Panc1 (cell line): Measurements from ENCODE around the gene CHST11. TPM values are rescaled to one million over a fixed set of nuclear protein-coding genes. Genes with fewer than 3 reads are reported as not detected.

ENCODE experiments used
- ATAC-seq: fragments of 200-7000 bp; cut with Tn5 transposase; 2 replicates; pipeline ENCODE4 v1.9.1; 2020; ENCODE audit warnings: mild to moderate bottlenecking, moderate library complexity
- BruUV-seq: library from RNA; stranded (reverse); fragments of 400-500 nt; replicated peaks from 2 replicates; lab custom pipeline; 2021; lab: Mats Ljungman, UMichigan
- CTCF ChIA-PET: fragments of 300-600 bp; sonication (Branson Sonifier 250); formaldehyde crosslinking; loops from one replicate; lab custom pipeline; 2022; ENCODE audit warnings: antibody characterized with exemption; lab: Charles Lee
- POLR2A ChIA-PET: fragments of 300-600 bp; sonication (Branson Sonifier 250); formaldehyde crosslinking; loops from one replicate; lab custom pipeline; 2022; ENCODE audit warnings: antibody characterized with exemption; lab: Charles Lee
- DNase-seq: peaks from one replicate; pipeline ENCODE4 v3.0.0-alpha.2; 2010; ENCODE audit warnings: low read depth, low spot score
- H3K27ac ChIP-seq: 2 replicates; pipeline ENCODE4 v1.5.1; 2011; ENCODE audit warnings: mild to moderate bottlenecking, low read length, inconsistent platforms
- H3K27me3 ChIP-seq: fragments of 200-500 bp; sonication (Bioruptor generic); 2 replicates; pipeline ENCODE4 v1.6.0; 2014; ENCODE audit warnings: low read length, inconsistent platforms; ENCODE audit not compliant: control insufficient read depth, insufficient read depth
- H3K36me3 ChIP-seq: fragments of 200-500 bp; sonication (Bioruptor generic); 2 replicates; pipeline ENCODE4 v1.5.1; 2014; ENCODE audit warnings: inconsistent platforms, mild to moderate bottlenecking, low read length, moderate library complexity; ENCODE audit not compliant: control insufficient read depth, insufficient read depth
- H3K4me1 ChIP-seq: 2 replicates; pipeline ENCODE4 v1.5.1; 2011; ENCODE audit warnings: inconsistent platforms, mild to moderate bottlenecking, low read length, moderate library complexity; ENCODE audit not compliant: control insufficient read depth, insufficient read depth
- H3K4me3 ChIP-seq, 2 experiments: 2 replicates each; pipeline ENCODE4 v1.5.1; 2011 to 2012; ENCODE audit warnings: low read depth in 2 of 2, low read length in 2 of 2, mild to moderate bottlenecking in 2 of 2, inconsistent platforms in 1 of 2, moderate library complexity in 1 of 2
- H3K9me3 ChIP-seq: fragments of 200-500 bp; sonication (Bioruptor generic); 2 replicates; pipeline ENCODE4 v1.5.1; 2014; ENCODE audit warnings: low read depth, mild to moderate bottlenecking, inconsistent platforms, low read length, moderate library complexity; ENCODE audit not compliant: control insufficient read depth, insufficient read depth
- POLR2AphosphoS5 ChIP-seq: IDR thresholded peaks from 2 replicates; pipeline ENCODE4 v1.6.1; 2012; ENCODE audit warnings: mild to moderate bottlenecking, low read depth, low read length, moderate library complexity
- SIN3A ChIP-seq: IDR thresholded peaks from 2 replicates; pipeline ENCODE4 v1.6.1; 2012; ENCODE audit warnings: low read depth, mild to moderate bottlenecking, low read length, moderate library complexity, borderline replicate concordance; ENCODE audit not compliant: insufficient read depth
- TCF7L2 ChIP-seq: IDR thresholded peaks from 2 replicates; pipeline ENCODE4 v1.6.1; 2011; ENCODE audit warnings: mild to moderate bottlenecking, low read depth, low read length, inconsistent platforms
- in situ Hi-C: cut with HindIII; loops from 2 replicates; pipeline ENCODE4 v1.10.0; 2016; ENCODE audit warnings: low sequenced_read_pairs, low pct_unique_long_range_greater_than_20kb
- intact Hi-C: fragments of 100-400 bp; cut with micrococcal nuclease; formaldehyde crosslinking; loops from one replicate; pipeline ENCODE4 v1.10.0; 2022; ENCODE audit not compliant: unreplicated experiment
- total RNA-seq: library from RNA; stranded (reverse); gene quantifications from one replicate; pipeline ENCODE4 v1.2.1, GENCODE V29; 2021; ENCODE audit not compliant: unreplicated experiment
- TF ChIP-seq, protein P1 (sequence below): fragments of 450-650 bp; IDR thresholded peaks from 2 replicates; pipeline ENCODE4 v1.5.1; 2017; ENCODE audit warnings: mild to moderate bottlenecking
- TF ChIP-seq, protein P2 (sequence below), 2 experiments: IDR thresholded peaks; 2 replicates each; pipeline ENCODE4 v1.6.1; 2011 to 2012; ENCODE audit warnings: low read depth in 2 of 2, control low read depth in 1 of 2, low read length in 1 of 2, mild to moderate bottlenecking in 1 of 2, moderate library complexity in 1 of 2; ENCODE audit not compliant: insufficient read depth in 1 of 2

CHST11 gene
- total RNA-seq, 1 experiment from 2014 or later = 11.4 TPM

DNA sequence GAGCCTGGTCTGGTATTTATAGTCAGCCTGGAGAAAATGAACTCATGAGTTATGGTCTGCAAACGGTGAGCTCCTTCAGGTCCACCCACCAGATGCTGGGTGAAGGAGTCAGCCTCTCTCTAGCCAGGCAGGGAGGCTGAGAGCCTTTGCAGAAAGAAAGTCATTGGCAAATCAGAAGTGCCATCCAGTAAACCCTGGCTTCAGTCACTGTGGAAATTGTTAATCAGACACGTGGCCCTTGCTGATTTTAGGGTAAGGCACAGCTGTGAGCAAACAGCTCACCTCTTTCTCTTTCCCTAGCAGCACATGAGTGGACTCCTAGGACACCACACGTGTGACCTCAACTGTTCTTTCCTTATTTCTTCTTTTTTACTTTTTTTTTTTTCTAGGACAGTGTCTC, 44.9 kb downstream of the CHST11 start:
- Histone ChIP-seq H3K27me3 (no peaks in the 10 kb centered on the region), H3K9me3 (no peaks in the 10 kb centered on the region), H3K27ac (no peak overlapping the region), H3K4me3 (no peak overlapping the region), H3K4me1 (peaks cover 7% of the 10 kb centered on the region), H3K36me3 (no peaks in the 10 kb centered on the region)
- intact Hi-C loops (no loop called here), in situ Hi-C loops (no loop called here)
- ChIA-PET POLR2A (interaction anchor here (0.6 kb wide), 1 partner anchor 20 kb away, joined by 13 read pairs; no protein-coding TSS in a partner anchor), CTCF (no interaction called here)
- DNase-seq = no peak
- TF ChIP-seq, protein P1, sequence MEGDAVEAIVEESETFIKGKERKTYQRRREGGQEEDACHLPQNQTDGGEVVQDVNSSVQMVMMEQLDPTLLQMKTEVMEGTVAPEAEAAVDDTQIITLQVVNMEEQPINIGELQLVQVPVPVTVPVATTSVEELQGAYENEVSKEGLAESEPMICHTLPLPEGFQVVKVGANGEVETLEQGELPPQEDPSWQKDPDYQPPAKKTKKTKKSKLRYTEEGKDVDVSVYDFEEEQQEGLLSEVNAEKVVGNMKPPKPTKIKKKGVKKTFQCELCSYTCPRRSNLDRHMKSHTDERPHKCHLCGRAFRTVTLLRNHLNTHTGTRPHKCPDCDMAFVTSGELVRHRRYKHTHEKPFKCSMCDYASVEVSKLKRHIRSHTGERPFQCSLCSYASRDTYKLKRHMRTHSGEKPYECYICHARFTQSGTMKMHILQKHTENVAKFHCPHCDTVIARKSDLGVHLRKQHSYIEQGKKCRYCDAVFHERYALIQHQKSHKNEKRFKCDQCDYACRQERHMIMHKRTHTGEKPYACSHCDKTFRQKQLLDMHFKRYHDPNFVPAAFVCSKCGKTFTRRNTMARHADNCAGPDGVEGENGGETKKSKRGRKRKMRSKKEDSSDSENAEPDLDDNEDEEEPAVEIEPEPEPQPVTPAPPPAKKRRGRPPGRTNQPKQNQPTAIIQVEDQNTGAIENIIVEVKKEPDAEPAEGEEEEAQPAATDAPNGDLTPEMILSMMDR = no peak
- TF ChIP-seq, protein P2, sequence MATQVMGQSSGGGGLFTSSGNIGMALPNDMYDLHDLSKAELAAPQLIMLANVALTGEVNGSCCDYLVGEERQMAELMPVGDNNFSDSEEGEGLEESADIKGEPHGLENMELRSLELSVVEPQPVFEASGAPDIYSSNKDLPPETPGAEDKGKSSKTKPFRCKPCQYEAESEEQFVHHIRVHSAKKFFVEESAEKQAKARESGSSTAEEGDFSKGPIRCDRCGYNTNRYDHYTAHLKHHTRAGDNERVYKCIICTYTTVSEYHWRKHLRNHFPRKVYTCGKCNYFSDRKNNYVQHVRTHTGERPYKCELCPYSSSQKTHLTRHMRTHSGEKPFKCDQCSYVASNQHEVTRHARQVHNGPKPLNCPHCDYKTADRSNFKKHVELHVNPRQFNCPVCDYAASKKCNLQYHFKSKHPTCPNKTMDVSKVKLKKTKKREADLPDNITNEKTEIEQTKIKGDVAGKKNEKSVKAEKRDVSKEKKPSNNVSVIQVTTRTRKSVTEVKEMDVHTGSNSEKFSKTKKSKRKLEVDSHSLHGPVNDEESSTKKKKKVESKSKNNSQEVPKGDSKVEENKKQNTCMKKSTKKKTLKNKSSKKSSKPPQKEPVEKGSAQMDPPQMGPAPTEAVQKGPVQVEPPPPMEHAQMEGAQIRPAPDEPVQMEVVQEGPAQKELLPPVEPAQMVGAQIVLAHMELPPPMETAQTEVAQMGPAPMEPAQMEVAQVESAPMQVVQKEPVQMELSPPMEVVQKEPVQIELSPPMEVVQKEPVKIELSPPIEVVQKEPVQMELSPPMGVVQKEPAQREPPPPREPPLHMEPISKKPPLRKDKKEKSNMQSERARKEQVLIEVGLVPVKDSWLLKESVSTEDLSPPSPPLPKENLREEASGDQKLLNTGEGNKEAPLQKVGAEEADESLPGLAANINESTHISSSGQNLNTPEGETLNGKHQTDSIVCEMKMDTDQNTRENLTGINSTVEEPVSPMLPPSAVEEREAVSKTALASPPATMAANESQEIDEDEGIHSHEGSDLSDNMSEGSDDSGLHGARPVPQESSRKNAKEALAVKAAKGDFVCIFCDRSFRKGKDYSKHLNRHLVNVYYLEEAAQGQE (IDR thresholded peaks at IDR 0.05; ENCODE audit: insufficient read depth in 1 of 2, low read depth in 2 of 2, low read length in 1 of 2) = no peak
- TF ChIP-seq SIN3A (no peak), POLR2AphosphoS5 (no peak), TCF7L2 (no peak)
- no TSS peak for BruUV-seq
- no peak for ATAC-seq

GRCh38 chr12:104502217-104502616, 45.5 kb downstream of the CHST11 start:
- H3K4me3 ChIP-seq = no peak overlapping the region
- CTCF ChIA-PET = no interaction called here
- intact Hi-C loops (no loop called here), in situ Hi-C loops (no loop called here)
- H3K27ac ChIP-seq = no peak overlapping the region
- POLR2A ChIA-PET = no interaction called here
- H3K4me1 ChIP-seq = peaks cover 7% of the 10 kb centered on the region
- DNase-seq = no peak
- ATAC-seq = no peak
- TF ChIP-seq POLR2AphosphoS5 (no peak), TCF7L2 (no peak), SIN3A (no peak)
- TF ChIP-seq, protein P1 = no peak
- TF ChIP-seq, protein P2 (IDR thresholded peaks at IDR 0.05; ENCODE audit: insufficient read depth in 1 of 2, low read depth in 2 of 2, low read length in 1 of 2) = no peak
- no TSS peak for BruUV-seq
- H3K9me3 ChIP-seq = no peaks in the 10 kb centered on the region
- H3K36me3 ChIP-seq = no peaks in the 10 kb centered on the region
- no peaks in the 10 kb centered on the region for H3K27me3 ChIP-seq
